Mucosa of descending colon (tissue), 3 donors: ENCODE measurements around the gene CABLES2. TPM values are rescaled to one million over a fixed set of nuclear protein-coding genes. Genes with fewer than 3 reads are reported as not detected.
A peak's percentile ranks its signal among the peaks of the same experiment; 100 is the strongest.

ENCODE experiments used
- ATAC-seq: fragments of 200-7000 bp; cut with Tn5 transposase; one replicate; pipeline ENCODE4 v1.9.1; 2020; ENCODE audit warnings: mild to moderate bottlenecking, moderate library complexity
- DNase-seq, 3 donors: peaks; one replicate each; pipeline ENCODE4 v3.0.0-alpha.2; 2020
- H3K36me3 ChIP-seq: fragments of 200-600 bp; one replicate; pipeline ENCODE4 v1.8.0; 2021; ENCODE audit warnings: low read depth, mild to moderate bottlenecking
- H3K4me1 ChIP-seq: fragments of 200-600 bp; one replicate; pipeline ENCODE4 v1.8.0; 2021; ENCODE audit warnings: low read depth, mild to moderate bottlenecking
- H3K4me3 ChIP-seq: fragments of 200-600 bp; one replicate; pipeline ENCODE4 v1.8.0; 2021; ENCODE audit warnings: mild to moderate bottlenecking
- H3K9me3 ChIP-seq: fragments of 200-600 bp; one replicate; pipeline ENCODE4 v1.8.0; 2021; ENCODE audit warnings: mild to moderate bottlenecking
- CTCF ChIP-seq: fragments of 200-600 bp; IDR thresholded peaks from one replicate; pipeline ENCODE4 v1.8.0; 2022; ENCODE audit warnings: antibody characterized with exemption, mild to moderate bottlenecking
- intact Hi-C, 2 donors: fragments of 100-400 bp; cut with DNase I in 1 of 2; cut with micrococcal nuclease in 1 of 2; formaldehyde crosslinking; loops; one replicate each; pipeline versions ENCODE4 v1.11.0 to v1.11.1; 2022; cut with DNase I, micrococcal nuclease
- total RNA-seq, 3 donors: library from RNA; stranded (reverse); fragmentation: NEBNext Ultra II Directional in 2 of 3; extraction: Animal tissue kit (Norgen Biotek cat#: 25700) in 2 of 3; gene quantifications; one replicate each; pipeline versions ENCODE4 v1.2.1 to v1.2.4, GENCODE V29; 2021 to 2023
- donor health status: DM: no; HTN: no; CAD: no; lungs with moderate emphysema.
- donor health status: DM: no; HTN: no; CAD: no.
- donor health status: DM: no; HTN: yes; CAD: no.

Gene CABLES2
- total RNA-seq, 3 donors from 2014 or later: 5.4 to 9.3 (median 6.6) TPM

GRCh38 chr20:62360854-62361798 lies 46.0 kb downstream of the CABLES2 start:
- ATAC-seq (no peak), DNase-seq (peak in 2 of 3 donors; percentile 23 to 52)
- Histone ChIP-seq H3K9me3 (no peaks in the 10 kb centered on the region), H3K4me1 (peaks cover 8% of the 10 kb centered on the region), H3K36me3 (no peaks in the 10 kb centered on the region), H3K4me3 (no peak overlapping the region)
- intact Hi-C loops: no loop called here
- no peak for TF ChIP-seq CTCF

- TF ChIP-seq CTCF: no peak
- Histone ChIP-seq H3K4me3 (no peak overlapping the region), H3K4me1 (peaks cover 16% of the 10 kb centered on the region), H3K9me3 (no peaks in the 10 kb centered on the region), H3K36me3 (no peaks in the 10 kb centered on the region)
- ATAC-seq (no peak), DNase-seq (peak in 2 of 3 donors; percentile 31 to 57)
- intact Hi-C loops: no loop called here
These were observed 47.5 kb downstream of the CABLES2 start for GRCh38 chr20:62359491-62360121.

- no peaks in the 10 kb centered on the region for H3K9me3 ChIP-seq
- intact Hi-C loops: no loop called here
- H3K4me3 ChIP-seq: no peak overlapping the region
- peaks cover 16% of the 10 kb centered on the region for H3K4me1 ChIP-seq
- H3K36me3 ChIP-seq: no peaks in the 10 kb centered on the region
- no peak for ATAC-seq
- DNase-seq: peak in 1 of 3 donors; percentile 26
- no peak for TF ChIP-seq CTCF
These were observed 48.0 kb downstream of the CABLES2 start for GRCh38 chr20:62359043-62359490.

- no peaks in the 10 kb centered on the region for H3K36me3 ChIP-seq
- no peak for TF ChIP-seq CTCF
- peak in 1 of 3 donors; percentile 35 for DNase-seq
- intact Hi-C loops: no loop called here
- ATAC-seq: no peak
- H3K4me3 ChIP-seq: no peak overlapping the region
- no peaks in the 10 kb centered on the region for H3K9me3 ChIP-seq
- peaks cover 16% of the 10 kb centered on the region for H3K4me1 ChIP-seq
These were observed 48.7 kb downstream of the CABLES2 start for GRCh38 chr20:62358171-62359042.

- ATAC-seq (no peak), DNase-seq (peak in 1 of 3 donors; percentile 22)
- intact Hi-C loops: no loop called here
- H3K36me3 ChIP-seq: no peaks in the 10 kb centered on the region
- no peak for TF ChIP-seq CTCF
- peaks cover 16% of the 10 kb centered on the region for H3K4me1 ChIP-seq
- no peak overlapping the region for H3K4me3 ChIP-seq
- no peaks in the 10 kb centered on the region for H3K9me3 ChIP-seq
These were observed 49.4 kb downstream of the CABLES2 start for GRCh38 chr20:62357681-62358080.
